CD14-positive monocyte (primary cell): ENCODE results near the gene PPID. TPM values are rescaled to one million over a fixed set of nuclear protein-coding genes. Genes with fewer than 3 reads are reported as not detected.
A peak's percentile ranks its signal among the peaks of the same experiment; 100 is the strongest.

Experiments
- DNase-seq, 3 donors: peaks; one replicate each; pipeline ENCODE4 v3.0.0-alpha.2; 2011 to 2022
- H2AFZ ChIP-seq: 2 replicates; pipeline ENCODE4 v1.6.0; 2012; ENCODE audit warnings: mild to moderate bottlenecking, low read depth, low read length, inconsistent platforms; ENCODE audit not compliant: insufficient read depth, poor library complexity, severe bottlenecking
- H3K27ac ChIP-seq, 2 donors: 1 replicate in 1 of 2; 2 replicates in 1 of 2; pipeline ENCODE4 v1.5.1; 2012 to 2013; ENCODE audit warnings: low read length in 2 of 2, control low read depth in 1 of 2, inconsistent platforms in 1 of 2, low read depth in 1 of 2, mild to moderate bottlenecking in 1 of 2
- H3K27me3 ChIP-seq, 2 donors: one replicate each; pipeline versions ENCODE4 v1.6.0 to v1.6.1; 2011 to 2013; ENCODE audit warnings: low read length in 2 of 2; ENCODE audit not compliant: control insufficient read depth in 2 of 2, insufficient read depth in 2 of 2
- H3K36me3 ChIP-seq, 2 donors: replicated peaks in 1 of 2; 1 replicate in 1 of 2; 2 replicates in 1 of 2; pipeline versions ENCODE4 v1.5.1 to v1.6.1; 2012 to 2013; ENCODE audit warnings: low read length in 2 of 2, control low read depth in 1 of 2, inconsistent platforms in 1 of 2, mild to moderate bottlenecking in 1 of 2; ENCODE audit not compliant: insufficient read depth in 2 of 2, control insufficient read depth in 1 of 2
- H3K4me1 ChIP-seq, 2 donors: 1 replicate in 1 of 2; 2 replicates in 1 of 2; pipeline versions ENCODE4 v1.5.1 to v1.6.1; 2012 to 2013; ENCODE audit warnings: low read length in 2 of 2, control low read depth in 1 of 2, inconsistent platforms in 1 of 2, mild to moderate bottlenecking in 1 of 2, moderate library complexity in 1 of 2; ENCODE audit not compliant: insufficient read depth in 2 of 2, control insufficient read depth in 1 of 2
- H3K4me2 ChIP-seq: replicated peaks from 2 replicates; pipeline ENCODE3; 2012; ENCODE audit warnings: low read length, moderate library complexity, mild to moderate bottlenecking; ENCODE audit not compliant: poor library complexity, severe bottlenecking; ENCODE audit errors: extremely low read depth
- H3K4me3 ChIP-seq, 3 experiments: fragments of 200-600 bp in 1 of 3; sonication (generic) in 1 of 3; replicated peaks in 1 of 3; 1 replicate in 2 of 3; 2 replicates in 1 of 3; pipeline ENCODE4 v1.5.1; 2011 to 2013; ENCODE audit warnings: low read length in 3 of 3, mild to moderate bottlenecking in 3 of 3, control low read depth in 2 of 3, low read depth in 2 of 3, inconsistent platforms in 1 of 3, moderate library complexity in 1 of 3
- H3K79me2 ChIP-seq: 2 replicates; pipeline ENCODE4 v1.6.0; 2012; ENCODE audit warnings: mild to moderate bottlenecking, control low read depth, inconsistent platforms, low read length, moderate library complexity; ENCODE audit not compliant: insufficient read depth
- H3K9ac ChIP-seq: 2 replicates; pipeline ENCODE4 v1.6.0; 2017; ENCODE audit warnings: low read length, mild to moderate bottlenecking; ENCODE audit not compliant: insufficient read depth, poor library complexity, severe bottlenecking
- H3K9me3 ChIP-seq, 2 donors: replicated peaks in 1 of 2; 1 replicate in 1 of 2; 2 replicates in 1 of 2; pipeline versions ENCODE4 v1.5.1 to v1.6.1; 2012 to 2013; ENCODE audit warnings: low read length in 2 of 2, control low read depth in 1 of 2; ENCODE audit not compliant: control insufficient read depth in 1 of 2, insufficient read depth in 1 of 2
- H4K20me1 ChIP-seq: 2 replicates; pipeline ENCODE4 v1.6.0; 2012; ENCODE audit warnings: mild to moderate bottlenecking, low read length, control low read depth, moderate library complexity; ENCODE audit not compliant: insufficient read depth
- H3K27ac Mint-ChIP-seq, 7 donors: one replicate each; pipeline ENCODE4 v1.8.0; 2020; ENCODE audit warnings: mild to moderate bottlenecking in 7 of 7, mixed read lengths in 7 of 7, moderate library complexity in 6 of 7, inconsistent platforms in 2 of 7
- H3K27me3 Mint-ChIP-seq, 3 donors: one replicate each; pipeline ENCODE4 v1.8.0; 2021 to 2022; ENCODE audit warnings: low read depth in 3 of 3, mild to moderate bottlenecking in 3 of 3, mixed read lengths in 3 of 3, moderate library complexity in 3 of 3, inconsistent platforms in 1 of 3
- H3K36me3 Mint-ChIP-seq, 2 donors: one replicate each; pipeline ENCODE4 v1.8.0; 2020; ENCODE audit warnings: mixed read lengths in 2 of 2, inconsistent platforms in 1 of 2, mild to moderate bottlenecking in 1 of 2
- H3K4me1 Mint-ChIP-seq: one replicate; pipeline ENCODE4 v1.8.0; 2020; ENCODE audit warnings: mild to moderate bottlenecking, mixed read lengths
- H3K4me3 Mint-ChIP-seq, 2 donors: one replicate each; pipeline ENCODE4 v1.8.0; 2020; ENCODE audit warnings: mild to moderate bottlenecking in 2 of 2, mixed read lengths in 2 of 2, moderate library complexity in 1 of 2
- H3K9me3 Mint-ChIP-seq, 7 donors: one replicate each; pipeline ENCODE4 v1.8.0; 2020 to 2022; ENCODE audit warnings: mixed read lengths in 7 of 7, mild to moderate bottlenecking in 6 of 7, moderate library complexity in 6 of 7, inconsistent platforms in 2 of 7
- WGBS: methylation state at CpG from one replicate; pipeline ENCODE4 v1.1.5; 2013; ENCODE audit warnings: missing lambda C conversion rate; ENCODE audit not compliant: insufficient coverage; 5-methylcytosine and 5-hydroxymethylcytosine counted together
- intact Hi-C, 2 donors: fragments of 100-400 bp; cut with micrococcal nuclease; formaldehyde crosslinking; loops; one replicate each; pipeline versions ENCODE4 v1.15.0 to v1.15.1; 2023
- polyA plus RNA-seq, 3 donors: library from polyadenylated mRNA; depleted of rRNA in 1 of 3; unstranded in 2 of 3; stranded (reverse) in 1 of 3; fragments of 300-500 nt in 2 of 3; fragments of >200 nt in 1 of 3; fragmentation: Illumina TruSeq in 2 of 3; gene quantifications; 1 replicate in 2 of 3; 2 replicates in 1 of 3; pipeline ENCODE4 v1.2.3, GENCODE V29; 2012 to 2021
- TF ChIP-seq, protein P1 (sequence below): fragments of 200-600 bp; IDR thresholded peaks from one replicate; pipeline ENCODE4 v1.8.0; 2022; ENCODE audit warnings: antibody characterized with exemption, mild to moderate bottlenecking

PPID gene
- polyA plus RNA-seq, 3 donors: 11.0 to 30.5 (median 18.1) TPM

- H3K9me3 ChIP-seq: no peaks in the 10 kb centered on the region
- H3K9ac ChIP-seq: no peak overlapping the region
- no peaks in the 10 kb centered on the region for H4K20me1 ChIP-seq
- H3K27ac Mint-ChIP-seq: peak overlapping the region in 3 of 7 donors; percentile 38 to 49 (median 41)
- H3K4me1 ChIP-seq: peaks cover 38 to 46% of the 10 kb centered on the region in 2 donors
- intact Hi-C loops: no loop called here
- TF ChIP-seq, protein P1, sequence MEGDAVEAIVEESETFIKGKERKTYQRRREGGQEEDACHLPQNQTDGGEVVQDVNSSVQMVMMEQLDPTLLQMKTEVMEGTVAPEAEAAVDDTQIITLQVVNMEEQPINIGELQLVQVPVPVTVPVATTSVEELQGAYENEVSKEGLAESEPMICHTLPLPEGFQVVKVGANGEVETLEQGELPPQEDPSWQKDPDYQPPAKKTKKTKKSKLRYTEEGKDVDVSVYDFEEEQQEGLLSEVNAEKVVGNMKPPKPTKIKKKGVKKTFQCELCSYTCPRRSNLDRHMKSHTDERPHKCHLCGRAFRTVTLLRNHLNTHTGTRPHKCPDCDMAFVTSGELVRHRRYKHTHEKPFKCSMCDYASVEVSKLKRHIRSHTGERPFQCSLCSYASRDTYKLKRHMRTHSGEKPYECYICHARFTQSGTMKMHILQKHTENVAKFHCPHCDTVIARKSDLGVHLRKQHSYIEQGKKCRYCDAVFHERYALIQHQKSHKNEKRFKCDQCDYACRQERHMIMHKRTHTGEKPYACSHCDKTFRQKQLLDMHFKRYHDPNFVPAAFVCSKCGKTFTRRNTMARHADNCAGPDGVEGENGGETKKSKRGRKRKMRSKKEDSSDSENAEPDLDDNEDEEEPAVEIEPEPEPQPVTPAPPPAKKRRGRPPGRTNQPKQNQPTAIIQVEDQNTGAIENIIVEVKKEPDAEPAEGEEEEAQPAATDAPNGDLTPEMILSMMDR: peak; percentile 77
- H3K4me3 ChIP-seq: no peak overlapping the region
- no peaks in the 10 kb centered on the region for H3K27me3 Mint-ChIP-seq
- peaks cover 42% of the 10 kb centered on the region for H3K4me1 Mint-ChIP-seq
- no peak overlapping the region for H3K27ac ChIP-seq
- no peaks in the 10 kb centered on the region for H3K27me3 ChIP-seq
- H3K79me2 ChIP-seq: peaks cover 61% of the 10 kb centered on the region
- H3K4me3 Mint-ChIP-seq: no peak overlapping the region
- peaks cover 0 to 2% (median 0%) of the 10 kb centered on the region in 7 donors for H3K9me3 Mint-ChIP-seq
- WGBS: no CpG with 5 or more reads among the region's 3 CpGs
- peaks cover 0 to 6% of the 10 kb centered on the region in 2 donors for H3K36me3 ChIP-seq
- no peak overlapping the region for H3K4me2 ChIP-seq
- peaks cover 4 to 8% of the 10 kb centered on the region in 2 donors for H3K36me3 Mint-ChIP-seq
- H2AFZ ChIP-seq: no peak overlapping the region
- DNase-seq: peak; percentile 45 to 68 (median 56)
These were observed 55.5 kb downstream of the PPID start for GRCh38 chr4:158667651-158668198.

DNA sequence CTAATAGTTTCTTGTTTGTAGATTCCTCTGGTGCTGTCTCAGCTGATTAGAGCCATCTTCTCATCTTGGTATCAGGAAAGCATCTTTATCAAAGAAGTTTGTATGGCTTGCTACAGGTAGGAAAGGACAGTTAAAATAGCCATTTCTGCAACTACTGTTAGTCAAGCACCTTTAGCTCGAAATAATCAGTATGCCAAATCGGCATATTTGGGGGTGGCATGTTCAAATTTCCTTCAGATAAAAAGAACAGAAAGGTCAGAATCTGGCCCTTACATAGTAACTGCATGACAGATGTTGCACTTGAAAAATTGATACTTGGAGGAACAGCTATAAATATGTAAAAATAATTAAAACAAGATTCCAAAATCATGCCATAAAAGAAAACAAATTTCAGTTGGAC is 56.3 kb downstream of the PPID start:
- 100% methylated on average over 1 of the region's 2 CpGs for WGBS
- Mint-ChIP-seq H3K4me1 (peaks cover 40% of the 10 kb centered on the region), H3K36me3 (peaks cover 4 to 8% of the 10 kb centered on the region in 2 donors), H3K27ac (no peak overlapping the region), H3K4me3 (no peak overlapping the region), H3K9me3 (peaks cover 0 to 2% (median 0%) of the 10 kb centered on the region in 7 donors), H3K27me3 (no peaks in the 10 kb centered on the region)
- H3K27me3 ChIP-seq: no peaks in the 10 kb centered on the region
- H3K4me1 ChIP-seq: peaks cover 36 to 44% of the 10 kb centered on the region in 2 donors
- H3K4me3 ChIP-seq: no peak overlapping the region
- intact Hi-C loops: no loop called here
- H3K4me2 ChIP-seq: no peak overlapping the region
- no peak overlapping the region for H3K9ac ChIP-seq
- no peaks in the 10 kb centered on the region for H3K9me3 ChIP-seq
- no peak overlapping the region for H3K27ac ChIP-seq
- peaks cover 0 to 6% of the 10 kb centered on the region in 2 donors for H3K36me3 ChIP-seq
- no peaks in the 10 kb centered on the region for H4K20me1 ChIP-seq
- no peak for DNase-seq
- no peak overlapping the region for H2AFZ ChIP-seq
- TF ChIP-seq, protein P1: no peak
- peaks cover 57% of the 10 kb centered on the region for H3K79me2 ChIP-seq
